A673 (cell line): ENCODE data around the gene C1orf198. TPM values are rescaled to one million over a fixed set of nuclear protein-coding genes. Genes with fewer than 3 reads are reported as not detected.

Experiments used
- BruUV-seq: library from RNA; stranded (reverse); fragments of 400-500 nt; replicated peaks from 2 replicates; lab custom pipeline; 2021; lab: Mats Ljungman, UMichigan
- CTCF ChIA-PET: fragments of 300-600 bp; sonication (Branson Sonifier 250); formaldehyde crosslinking; loops from one replicate; lab custom pipeline; 2022; ENCODE audit warnings: antibody characterized with exemption; lab: Charles Lee
- POLR2A ChIA-PET: fragments of 300-600 bp; sonication (Branson Sonifier 250); formaldehyde crosslinking; loops from one replicate; lab custom pipeline; 2022; ENCODE audit warnings: antibody characterized with exemption; ENCODE audit not compliant: low non-redundant PET; lab: Charles Lee
- DNase-seq: peaks from one replicate; pipeline ENCODE4 v3.0.0-alpha.2; 2015; ENCODE audit warnings: low spot score
- H3K27ac ChIP-seq: fragments of 200-600 bp; sonication (generic); 2 replicates; pipeline ENCODE4 v1.5.1; 2016; ENCODE audit warnings: mixed run types, low read depth, mild to moderate bottlenecking, mixed read lengths, antibody characterized with exemption, low read length; ENCODE audit not compliant: poor library complexity, severe bottlenecking
- H3K27me3 ChIP-seq: fragments of 200-600 bp; sonication (generic); replicated peaks from 2 replicates; pipeline ENCODE4 v1.6.1; 2017; ENCODE audit warnings: mixed run types, low read depth, mild to moderate bottlenecking, mixed read lengths, antibody characterized with exemption, low read length; ENCODE audit not compliant: insufficient read depth, poor library complexity
- H3K36me3 ChIP-seq: fragments of 200-600 bp; sonication (generic); 2 replicates; pipeline ENCODE4 v1.6.1; 2016; ENCODE audit warnings: mixed run types, mild to moderate bottlenecking, mixed read lengths, antibody characterized with exemption, low read length; ENCODE audit not compliant: insufficient read depth, poor library complexity, severe bottlenecking
- H3K4me1 ChIP-seq: fragments of 200-600 bp; sonication (generic); 2 replicates; pipeline ENCODE4 v1.6.1; 2017; ENCODE audit warnings: mixed run types, mild to moderate bottlenecking, mixed read lengths, antibody characterized with exemption, low read length; ENCODE audit not compliant: insufficient read depth, poor library complexity, severe bottlenecking
- H3K4me3 ChIP-seq: fragments of 200-600 bp; sonication (generic); 2 replicates; pipeline ENCODE4 v1.5.1; 2016; ENCODE audit warnings: low read depth, mixed run types, mild to moderate bottlenecking, mixed read lengths, low read length; ENCODE audit not compliant: poor library complexity, severe bottlenecking
- H3K9me3 ChIP-seq: fragments of 200-600 bp; sonication (generic); 2 replicates; pipeline ENCODE4 v1.6.1; 2016; ENCODE audit warnings: mixed run types, low read depth, mild to moderate bottlenecking, mixed read lengths, antibody characterized with exemption, low read length; ENCODE audit not compliant: poor library complexity, severe bottlenecking
- CTCF ChIP-seq: fragments of 300-800, 200-600 bp; sonication (generic); conservative IDR thresholded peaks from 2 replicates; pipeline ENCODE4 v1.5.1; 2017; ENCODE audit warnings: low read depth, mild to moderate bottlenecking, antibody characterized with exemption, low read length, moderate library complexity, mixed read lengths
- EZH2 ChIP-seq: fragments of 200-600 bp; sonication (generic); IDR thresholded peaks from 2 replicates; pipeline ENCODE4 v1.6.1; 2017; ENCODE audit warnings: borderline replicate concordance, low read depth, mild to moderate bottlenecking, mixed read lengths, antibody characterized with exemption, low read length; ENCODE audit not compliant: poor library complexity, severe bottlenecking
- intact Hi-C: fragments of 100-400 bp; cut with micrococcal nuclease; formaldehyde crosslinking; loops from one replicate; pipeline ENCODE4 v1.10.0; 2022; ENCODE audit not compliant: unreplicated experiment
- total RNA-seq: library from RNA; stranded (reverse); gene quantifications from 2 replicates; pipeline ENCODE4 v1.2.3, GENCODE V29; 2021

The C1orf198 gene
- total RNA-seq, 1 experiment from 2014 or later: 42.4 TPM

- Histone ChIP-seq H3K4me3 (no peak overlapping the region), H3K27ac (no peak overlapping the region), H3K27me3 (peaks cover 2% of the 10 kb centered on the region), H3K4me1 (no peaks in the 10 kb centered on the region), H3K9me3 (peaks cover 9% of the 10 kb centered on the region), H3K36me3 (no peaks in the 10 kb centered on the region)
- CTCF ChIA-PET: no interaction called here
- BruUV-seq: no TSS peak
- no peak for DNase-seq
- POLR2A ChIA-PET: no interaction called here
- TF ChIP-seq EZH2 (no peak), CTCF (no peak)
- intact Hi-C loops: no loop called here
These were observed 58.9 kb downstream of the C1orf198 start for GRCh38 chr1:230809256-230809990.

GRCh38 chr1:230808281-230808872 is 59.9 kb downstream of the C1orf198 start:
- DNase-seq: no peak
- Histone ChIP-seq H3K4me1 (no peaks in the 10 kb centered on the region), H3K27me3 (peaks cover 2% of the 10 kb centered on the region), H3K4me3 (no peak overlapping the region), H3K9me3 (peaks cover 9% of the 10 kb centered on the region), H3K36me3 (no peaks in the 10 kb centered on the region), H3K27ac (no peak overlapping the region)
- POLR2A ChIA-PET: no interaction called here
- CTCF ChIA-PET: no interaction called here
- no peak for TF ChIP-seq CTCF
- no peak for TF ChIP-seq EZH2
- no TSS peak for BruUV-seq
- intact Hi-C loops: no loop called here

GRCh38 chr1:230807561-230808280 is 60.6 kb downstream of the C1orf198 start:
- CTCF ChIA-PET: no interaction called here
- Histone ChIP-seq H3K4me3 (no peak overlapping the region), H3K9me3 (peaks cover 6% of the 10 kb centered on the region), H3K4me1 (no peaks in the 10 kb centered on the region), H3K27me3 (peaks cover 2% of the 10 kb centered on the region), H3K27ac (no peak overlapping the region), H3K36me3 (no peaks in the 10 kb centered on the region)
- TF ChIP-seq CTCF: no peak
- TF ChIP-seq EZH2: no peak
- intact Hi-C loops: no loop called here
- no peak for DNase-seq
- POLR2A ChIA-PET: no interaction called here
- BruUV-seq: no TSS peak
